ENCODE data around the gene RPL29.

RPL29 gene

DNA sequence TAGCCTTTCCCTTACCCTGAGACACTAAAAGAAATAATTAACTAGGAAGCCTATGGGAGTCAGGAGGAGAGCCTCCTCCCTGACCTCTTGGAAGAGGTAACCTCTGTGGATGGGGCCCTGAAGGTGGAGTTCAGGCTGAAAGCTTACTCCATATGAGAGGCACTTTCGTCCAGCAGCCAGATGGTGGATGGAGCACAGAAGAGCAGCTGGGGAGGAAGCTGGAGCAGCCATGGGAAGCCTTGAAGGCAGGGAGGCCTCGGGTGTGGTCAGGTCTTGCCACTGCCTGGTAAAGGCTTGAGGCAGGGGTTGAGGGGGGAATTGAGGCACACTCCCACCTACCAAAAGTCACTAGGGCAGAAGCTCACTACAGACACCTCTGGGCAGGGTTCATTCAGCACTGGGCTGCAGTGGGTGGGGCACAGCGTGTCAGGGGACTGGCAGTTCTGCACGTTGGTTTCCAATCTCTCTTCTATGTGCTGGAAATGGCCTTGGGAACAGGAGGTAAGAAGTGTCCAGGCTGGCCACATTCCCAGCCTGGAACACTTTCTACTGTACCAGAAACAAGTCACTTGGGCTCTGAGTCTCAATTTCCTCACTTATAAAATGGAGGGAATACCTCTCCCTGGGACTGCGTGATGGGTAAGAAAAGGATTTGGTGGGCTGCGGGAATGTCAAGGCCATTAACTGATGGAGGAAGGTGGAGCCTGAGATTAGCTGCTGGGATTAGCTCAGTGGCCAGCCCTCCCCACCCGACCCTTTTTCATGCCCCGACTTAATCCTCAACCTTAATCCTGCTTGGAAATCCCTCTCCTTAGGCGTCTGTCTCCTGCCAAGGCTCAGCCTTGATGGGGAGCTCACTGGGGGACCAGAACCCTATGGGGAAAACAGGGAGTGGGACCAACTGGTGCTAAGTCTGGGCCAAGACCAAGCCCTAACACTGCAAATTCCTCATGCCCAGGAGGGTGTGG is 33.8 kb downstream of the RPL29 start:
- DNase-seq (ENCODE audit: insufficient read length, low spot score) (peak; percentile 92), FAIRE-seq (peak; percentile 92)
- TF ChIP-seq, protein P1, sequence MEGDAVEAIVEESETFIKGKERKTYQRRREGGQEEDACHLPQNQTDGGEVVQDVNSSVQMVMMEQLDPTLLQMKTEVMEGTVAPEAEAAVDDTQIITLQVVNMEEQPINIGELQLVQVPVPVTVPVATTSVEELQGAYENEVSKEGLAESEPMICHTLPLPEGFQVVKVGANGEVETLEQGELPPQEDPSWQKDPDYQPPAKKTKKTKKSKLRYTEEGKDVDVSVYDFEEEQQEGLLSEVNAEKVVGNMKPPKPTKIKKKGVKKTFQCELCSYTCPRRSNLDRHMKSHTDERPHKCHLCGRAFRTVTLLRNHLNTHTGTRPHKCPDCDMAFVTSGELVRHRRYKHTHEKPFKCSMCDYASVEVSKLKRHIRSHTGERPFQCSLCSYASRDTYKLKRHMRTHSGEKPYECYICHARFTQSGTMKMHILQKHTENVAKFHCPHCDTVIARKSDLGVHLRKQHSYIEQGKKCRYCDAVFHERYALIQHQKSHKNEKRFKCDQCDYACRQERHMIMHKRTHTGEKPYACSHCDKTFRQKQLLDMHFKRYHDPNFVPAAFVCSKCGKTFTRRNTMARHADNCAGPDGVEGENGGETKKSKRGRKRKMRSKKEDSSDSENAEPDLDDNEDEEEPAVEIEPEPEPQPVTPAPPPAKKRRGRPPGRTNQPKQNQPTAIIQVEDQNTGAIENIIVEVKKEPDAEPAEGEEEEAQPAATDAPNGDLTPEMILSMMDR (IDR thresholded peaks at IDR 0.05; ENCODE audit: insufficient read depth, missing control alignments): no peak

DNA sequence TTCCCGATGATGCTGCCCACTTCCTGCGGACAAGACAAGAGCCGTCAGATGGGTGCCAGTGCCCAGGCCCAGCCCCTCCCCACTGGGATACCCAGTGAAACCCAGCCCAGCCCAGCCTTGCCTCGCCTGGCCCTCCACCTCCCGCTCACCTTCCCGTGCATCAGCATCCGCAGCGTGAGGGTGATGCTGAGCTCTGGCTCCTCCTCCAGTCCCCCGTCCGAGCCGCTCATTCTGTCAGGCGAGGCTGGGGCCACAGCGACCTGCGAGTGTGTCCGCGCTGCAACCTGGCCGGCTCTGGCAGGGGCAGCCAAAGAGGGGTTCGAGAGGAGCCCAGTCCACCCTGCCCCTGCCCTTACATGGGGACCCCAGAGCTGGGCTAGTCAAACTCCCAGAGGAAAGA is 34.7 kb downstream of the RPL29 start:
- no peak for FAIRE-seq
- TF ChIP-seq, protein P1 (IDR thresholded peaks at IDR 0.05; ENCODE audit: insufficient read depth, missing control alignments): no peak

GRCh38 chr3:51960386-51960785 is 35.3 kb downstream of the RPL29 start:
- no peak for DNase-seq (ENCODE audit: insufficient read length, low spot score)
- no peak for FAIRE-seq
- TF ChIP-seq, protein P1 (IDR thresholded peaks at IDR 0.05; ENCODE audit: insufficient read depth, missing control alignments): no peak

More for the DNA sequence above, 34.7 kb downstream of the RPL29 start:
- DNase-seq (ENCODE audit: insufficient read length, low spot score): no peak

- DNase-seq (ENCODE audit: insufficient read length, low spot score): no peak
- TF ChIP-seq, protein P1 (IDR thresholded peaks at IDR 0.05; ENCODE audit: insufficient read depth, missing control alignments): no peak
- no peak for FAIRE-seq
Measured at GRCh38 chr3:51959651-51960050, 36.0 kb downstream of the RPL29 start.

GRCh38 chr3:51958603-51959521 is 36.8 kb downstream of the RPL29 start:
- DNase-seq (ENCODE audit: insufficient read length, low spot score): no peak
- TF ChIP-seq, protein P1 (IDR thresholded peaks at IDR 0.05; ENCODE audit: insufficient read depth, missing control alignments): no peak
- FAIRE-seq: no peak

GRCh38 chr3:51957520-51958205 is 38.0 kb downstream of the RPL29 start:
- DNase-seq (ENCODE audit: insufficient read length, low spot score): no peak
- FAIRE-seq: no peak
- TF ChIP-seq, protein P1 (IDR thresholded peaks at IDR 0.05; ENCODE audit: insufficient read depth, missing control alignments): no peak

All from D721Med (cell line).